PC-3 (cell line): ENCODE results near the gene RAB3C.

Experiments used
- EZH2 ChIP-seq: fragments of 300-600 bp; sonication (generic); IDR thresholded peaks from one replicate; pipeline ENCODE4 v1.6.1; 2017; ENCODE audit warnings: antibody characterized with exemption, mild to moderate bottlenecking, low read length; ENCODE audit not compliant: unreplicated experiment
- EZH2phosphoT487 ChIP-seq: fragments of 300-600 bp; sonication (generic); IDR thresholded peaks from 2 replicates; pipeline ENCODE4 v1.6.1; 2018; ENCODE audit warnings: mild to moderate bottlenecking, antibody characterized with exemption, low read length, borderline replicate concordance
- TF ChIP-seq, protein P1 (sequence below): fragments of 300-600 bp; sonication (generic); conservative IDR thresholded peaks from 2 replicates; pipeline ENCODE4 v1.5.1; 2017; ENCODE audit warnings: antibody characterized with exemption, low read depth, mild to moderate bottlenecking, low read length

DNA sequence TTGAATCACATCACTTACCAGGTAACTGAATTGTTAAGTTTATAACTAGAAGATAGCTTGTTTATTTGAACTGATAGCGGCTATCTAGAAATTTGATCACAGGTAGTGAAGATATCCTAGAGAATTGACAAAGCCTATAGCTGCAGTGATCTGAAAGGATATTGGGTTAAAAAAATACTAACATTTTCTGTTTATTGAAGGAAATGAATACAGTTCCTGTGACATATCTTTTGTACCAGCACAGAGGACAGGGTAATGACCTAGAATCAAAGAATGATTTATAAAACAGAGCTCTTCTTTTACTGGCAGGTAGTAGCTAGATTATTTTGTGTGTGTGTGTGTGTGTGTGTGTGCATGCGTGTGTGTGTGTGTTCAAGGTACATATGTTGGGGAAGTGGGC is 94.8 kb downstream of the RAB3C start:
- TF ChIP-seq, protein P1, sequence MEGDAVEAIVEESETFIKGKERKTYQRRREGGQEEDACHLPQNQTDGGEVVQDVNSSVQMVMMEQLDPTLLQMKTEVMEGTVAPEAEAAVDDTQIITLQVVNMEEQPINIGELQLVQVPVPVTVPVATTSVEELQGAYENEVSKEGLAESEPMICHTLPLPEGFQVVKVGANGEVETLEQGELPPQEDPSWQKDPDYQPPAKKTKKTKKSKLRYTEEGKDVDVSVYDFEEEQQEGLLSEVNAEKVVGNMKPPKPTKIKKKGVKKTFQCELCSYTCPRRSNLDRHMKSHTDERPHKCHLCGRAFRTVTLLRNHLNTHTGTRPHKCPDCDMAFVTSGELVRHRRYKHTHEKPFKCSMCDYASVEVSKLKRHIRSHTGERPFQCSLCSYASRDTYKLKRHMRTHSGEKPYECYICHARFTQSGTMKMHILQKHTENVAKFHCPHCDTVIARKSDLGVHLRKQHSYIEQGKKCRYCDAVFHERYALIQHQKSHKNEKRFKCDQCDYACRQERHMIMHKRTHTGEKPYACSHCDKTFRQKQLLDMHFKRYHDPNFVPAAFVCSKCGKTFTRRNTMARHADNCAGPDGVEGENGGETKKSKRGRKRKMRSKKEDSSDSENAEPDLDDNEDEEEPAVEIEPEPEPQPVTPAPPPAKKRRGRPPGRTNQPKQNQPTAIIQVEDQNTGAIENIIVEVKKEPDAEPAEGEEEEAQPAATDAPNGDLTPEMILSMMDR = no peak
- TF ChIP-seq EZH2phosphoT487 (no peak), EZH2 (no peak)
